ENCODE data around the gene ABCC2.
"Not testable (repeated sequence)": the region's sequence is repeated elsewhere in the genome, so short reads cannot be mapped to it uniquely, and the experiment has no call there.

The ABCC2 gene

DNA sequence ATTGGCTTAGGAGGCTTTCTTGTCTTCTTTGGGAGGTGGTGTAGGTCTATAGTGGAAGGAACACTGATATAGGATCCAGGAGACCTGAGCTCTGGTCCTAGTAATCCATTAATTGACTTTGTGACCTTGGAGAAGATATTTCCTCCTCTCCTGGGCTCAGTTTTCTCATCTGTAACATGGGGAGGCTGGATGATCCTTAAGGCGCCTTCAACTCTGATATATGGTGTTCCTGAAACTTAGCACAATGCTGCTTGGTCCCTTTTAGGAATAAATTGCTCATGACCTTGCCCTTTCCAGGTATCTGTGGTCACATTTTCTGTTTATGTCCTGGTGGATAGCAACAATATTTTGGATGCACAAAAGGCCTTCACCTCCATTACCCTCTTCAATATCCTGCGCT is 25.3 kb downstream of the ABCC2 start:
- DNase-seq = no peak

DNA sequence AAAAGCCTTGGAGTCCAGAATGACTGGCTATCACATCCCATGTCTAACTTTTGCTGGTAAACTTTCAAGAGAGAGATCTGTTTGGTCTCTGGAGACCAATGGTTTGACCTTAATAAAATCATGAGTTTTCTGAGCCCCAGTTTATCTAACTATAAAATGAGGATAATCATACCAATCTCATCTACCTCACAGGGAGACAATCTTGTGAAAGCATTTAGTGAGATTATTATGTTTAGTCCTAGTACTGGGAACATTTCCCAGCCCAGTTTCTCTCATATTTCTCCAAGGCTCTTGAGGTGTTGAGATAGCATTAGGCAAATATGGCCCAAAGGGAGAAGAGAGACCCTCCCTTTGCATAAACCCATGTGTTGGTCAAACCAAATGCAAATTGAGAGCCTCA is 25.8 kb downstream of the ABCC2 start:
- no peak for DNase-seq

DNA sequence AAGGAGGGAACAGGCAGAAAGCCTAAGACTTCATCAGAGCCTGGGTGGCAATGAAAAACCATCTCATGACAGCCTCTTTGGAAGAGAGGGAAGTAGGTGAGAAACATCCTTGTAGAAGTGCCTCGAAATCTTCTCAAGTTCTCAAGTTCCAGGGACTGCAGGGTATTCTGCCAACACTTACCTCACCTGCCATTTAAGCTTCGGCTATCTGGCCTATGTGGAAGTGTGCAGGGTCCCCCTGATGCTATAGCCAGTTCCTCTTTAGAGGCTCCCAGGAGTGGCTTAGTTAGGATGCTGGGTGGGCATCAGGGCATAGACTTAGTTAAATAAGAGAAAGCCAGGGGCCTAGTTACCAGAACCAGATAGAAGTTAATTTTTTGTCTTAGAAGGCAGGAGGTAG is 27.0 kb downstream of the ABCC2 start:
- no peak for DNase-seq

DNA sequence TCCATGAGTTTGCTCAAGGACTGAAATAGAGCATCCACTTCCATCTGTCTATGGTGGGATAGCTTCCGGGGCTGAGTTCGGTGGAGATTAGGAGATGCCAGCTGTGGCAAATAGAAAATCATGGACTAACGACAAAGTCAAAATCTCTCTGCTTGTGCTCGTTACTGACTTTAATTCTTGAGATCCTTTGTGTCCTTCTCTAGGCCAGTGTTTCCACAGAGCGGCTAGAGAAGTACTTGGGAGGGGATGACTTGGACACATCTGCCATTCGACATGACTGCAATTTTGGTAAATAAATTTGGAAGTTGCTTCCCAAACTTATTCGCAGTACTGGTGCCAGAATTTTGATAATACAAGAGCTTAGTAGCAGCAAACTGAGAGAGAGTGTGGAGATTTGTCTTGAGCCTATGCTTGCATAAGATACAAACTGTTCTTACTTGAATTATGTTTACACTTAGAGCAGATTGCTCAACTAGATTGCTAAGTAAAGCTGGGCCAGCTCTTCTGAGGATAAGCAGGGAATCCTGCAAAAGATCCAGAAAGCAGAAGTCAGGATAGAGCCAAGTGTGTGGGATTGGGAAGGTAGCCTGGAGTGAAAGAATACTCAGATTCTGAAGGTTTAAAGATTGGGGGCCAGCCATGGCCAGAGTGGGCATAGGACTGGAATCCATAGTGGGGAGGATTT is 27.6 kb downstream of the ABCC2 start:
- no peak for DNase-seq

DNA sequence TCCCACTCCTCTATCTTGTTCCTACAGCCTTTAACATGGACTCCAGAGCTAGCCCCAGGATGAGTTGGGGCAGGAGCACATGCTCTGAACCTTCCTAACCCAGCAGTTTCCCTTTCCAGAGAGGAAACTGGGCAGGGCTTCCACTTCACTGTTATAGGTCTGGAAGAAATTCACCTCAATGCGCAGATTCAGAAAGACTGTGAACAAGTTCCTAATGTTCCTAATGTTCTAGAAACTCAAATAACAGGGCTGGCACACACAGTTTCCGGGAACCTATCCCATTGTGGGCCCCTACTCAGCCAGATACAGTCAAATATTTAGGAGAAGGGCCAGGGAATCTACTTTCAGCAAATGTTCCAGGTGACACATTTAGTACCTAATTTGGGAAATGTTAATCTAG is 29.7 kb downstream of the ABCC2 start:
- no peak for DNase-seq

DNA sequence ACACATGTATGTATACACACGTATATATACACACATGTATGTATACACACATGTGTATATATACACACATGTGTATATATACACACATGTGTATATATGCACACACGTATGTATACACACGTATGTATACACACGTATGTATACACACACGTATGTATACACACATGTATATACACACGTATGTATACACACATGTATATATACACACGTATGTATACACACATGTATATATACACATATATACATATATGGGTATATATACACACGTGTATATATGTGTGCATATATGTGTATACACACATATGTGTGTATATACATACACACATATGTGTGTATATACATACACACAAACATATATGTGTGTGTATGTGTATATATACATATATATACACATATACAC is 31.7 kb downstream of the ABCC2 start:
- DNase-seq = no peak

DNA sequence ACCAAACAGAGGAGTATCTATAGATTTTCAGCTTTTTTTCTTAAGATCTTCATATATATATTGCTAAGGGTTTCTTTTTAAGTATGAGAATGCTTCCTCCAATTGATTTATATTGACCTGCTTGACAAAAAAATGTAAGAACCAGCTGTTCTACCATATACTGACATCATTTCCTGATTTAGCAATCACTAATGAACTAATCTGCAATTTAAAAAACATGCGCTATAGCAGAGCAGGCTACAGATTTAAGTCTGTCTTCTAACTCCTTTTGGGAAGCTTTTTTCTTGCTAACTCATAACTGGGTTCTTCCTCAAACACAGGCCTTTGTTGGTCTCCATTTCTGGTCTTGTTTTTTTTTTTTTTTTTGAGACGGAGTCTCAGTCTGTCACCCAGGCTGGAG is 33.2 kb downstream of the ABCC2 start:
- no peak for DNase-seq

DNA sequence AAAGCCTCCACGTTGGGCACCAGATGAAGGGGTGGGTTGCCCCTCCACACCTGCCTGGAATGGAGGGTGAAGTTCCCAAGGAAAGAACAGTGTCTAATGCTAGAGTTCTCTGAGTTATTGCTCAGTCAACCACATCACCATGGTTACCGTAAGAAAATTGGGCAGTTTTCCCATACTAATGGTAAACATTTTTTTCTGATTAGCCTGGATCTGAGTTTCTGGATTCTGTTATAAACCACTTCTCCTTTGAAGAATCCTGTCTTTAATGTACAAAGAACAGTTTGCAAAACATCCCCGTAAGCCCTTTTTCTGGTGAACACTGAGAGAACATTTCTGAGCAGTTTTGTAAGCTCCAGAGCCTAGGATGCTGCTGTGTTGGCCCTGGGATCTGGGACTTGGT is 45.5 kb downstream of the ABCC2 start:
- no peak for DNase-seq

DNA sequence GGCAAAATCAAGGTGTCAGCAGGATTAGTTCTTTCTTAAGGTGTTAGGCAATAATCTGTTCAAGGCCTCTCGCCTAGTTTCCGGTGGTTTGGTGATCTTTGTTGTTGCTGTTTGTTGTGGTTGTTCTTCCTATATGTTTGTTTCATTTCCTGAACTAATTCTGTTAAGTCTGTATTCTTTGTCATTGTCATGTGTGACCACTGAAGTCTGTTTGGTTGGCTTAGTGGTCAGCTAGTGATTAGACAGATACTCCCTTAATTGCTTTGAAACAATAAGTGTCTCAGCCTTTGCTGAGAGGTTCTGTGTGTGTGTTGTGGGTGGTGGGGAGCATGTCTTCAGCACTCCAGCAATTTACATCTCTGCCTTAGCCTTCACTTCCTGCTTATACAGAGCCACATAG is 46.0 kb downstream of the ABCC2 start:
- DNase-seq = no peak

DNA sequence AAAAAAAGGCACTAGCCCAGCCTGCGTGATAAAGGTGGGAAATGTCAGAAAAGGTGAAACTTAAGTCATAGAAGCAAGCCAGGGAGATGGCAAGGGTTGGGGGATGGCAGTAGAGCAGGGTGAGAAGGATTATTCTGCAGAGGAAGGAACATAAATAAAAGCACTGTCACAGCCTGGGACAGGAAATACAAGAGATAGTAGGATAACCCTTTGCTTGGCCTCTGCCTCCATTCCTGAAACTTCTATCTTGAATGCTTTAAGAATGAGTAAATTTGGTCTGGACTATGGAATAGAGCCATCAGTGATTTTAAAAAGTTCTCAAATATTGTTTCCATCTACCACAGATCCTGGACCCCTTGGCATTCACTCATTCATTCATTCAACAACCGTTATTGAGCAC is 50.0 kb downstream of the ABCC2 start:
- DNase-seq = no peak

DNA sequence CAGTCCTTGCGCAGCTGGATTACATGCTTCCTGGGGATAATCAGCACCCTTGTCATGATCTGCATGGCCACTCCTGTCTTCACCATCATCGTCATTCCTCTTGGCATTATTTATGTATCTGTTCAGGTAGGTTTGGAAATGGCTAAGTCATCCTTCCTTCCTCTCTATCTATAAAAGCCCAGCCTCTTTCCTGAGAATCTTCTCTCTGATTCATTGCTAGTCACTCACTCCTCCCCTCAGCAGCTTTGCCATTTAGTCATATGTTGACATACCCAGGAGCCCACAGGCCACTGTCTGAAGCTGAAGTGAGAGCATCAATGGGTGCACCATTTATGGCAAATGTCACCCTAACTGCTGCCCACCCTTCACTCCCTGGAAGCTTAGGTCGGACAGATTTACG is 52.0 kb downstream of the ABCC2 start:
- DNase-seq = no peak

DNA sequence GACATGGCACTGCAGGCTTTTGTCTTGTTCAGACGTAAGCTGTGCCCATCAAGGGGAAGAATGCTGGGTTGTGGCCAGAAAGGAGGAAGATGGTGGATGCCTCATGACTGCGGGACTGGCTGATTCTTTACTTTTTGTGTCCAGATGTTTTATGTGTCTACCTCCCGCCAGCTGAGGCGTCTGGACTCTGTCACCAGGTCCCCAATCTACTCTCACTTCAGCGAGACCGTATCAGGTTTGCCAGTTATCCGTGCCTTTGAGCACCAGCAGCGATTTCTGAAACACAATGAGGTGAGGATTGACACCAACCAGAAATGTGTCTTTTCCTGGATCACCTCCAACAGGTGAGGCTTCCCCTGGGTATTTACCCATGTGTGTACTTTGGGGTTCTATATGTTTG is 53.5 kb downstream of the ABCC2 start:
- DNase-seq = no peak

DNA sequence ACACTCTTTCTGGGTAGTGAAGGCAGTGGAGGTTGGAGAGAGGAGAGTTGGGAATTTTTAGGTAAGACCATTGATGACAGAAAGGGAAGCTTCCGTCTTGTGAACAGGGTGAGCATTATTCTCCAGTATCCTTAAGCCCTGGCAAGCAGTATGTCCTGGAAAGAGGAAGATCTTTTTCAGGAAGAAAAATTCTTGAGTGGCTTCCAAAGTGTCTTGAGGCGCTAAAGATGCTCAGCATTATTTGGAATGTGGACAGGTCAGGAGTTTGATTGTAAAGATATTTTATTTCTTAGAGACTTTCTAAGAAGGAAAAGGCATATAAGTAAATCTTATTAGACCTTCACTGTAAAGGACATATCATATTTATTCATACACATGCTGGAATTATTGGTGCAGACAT is 54.3 kb downstream of the ABCC2 start:
- DNase-seq = no peak

DNA sequence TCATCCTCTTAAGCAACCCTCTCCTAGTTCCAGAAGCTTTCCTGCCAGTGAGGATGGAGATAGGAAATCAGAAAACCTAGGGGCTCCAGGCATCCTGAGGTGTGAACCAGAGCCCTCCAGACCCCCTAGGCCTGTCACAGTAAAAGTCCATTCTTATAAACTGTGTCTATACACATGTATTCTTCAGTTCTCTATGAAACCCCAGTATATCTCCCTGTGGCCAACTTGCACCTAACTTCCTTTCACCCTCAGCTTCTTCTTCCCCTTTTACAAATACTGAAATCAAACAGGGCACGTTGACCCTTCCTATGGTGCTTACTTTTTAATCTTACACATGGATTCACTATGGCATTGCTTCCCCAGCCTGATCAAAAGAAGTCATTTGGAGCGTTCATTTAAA is 58.4 kb downstream of the ABCC2 start:
- not testable (repeated sequence) for DNase-seq

DNA sequence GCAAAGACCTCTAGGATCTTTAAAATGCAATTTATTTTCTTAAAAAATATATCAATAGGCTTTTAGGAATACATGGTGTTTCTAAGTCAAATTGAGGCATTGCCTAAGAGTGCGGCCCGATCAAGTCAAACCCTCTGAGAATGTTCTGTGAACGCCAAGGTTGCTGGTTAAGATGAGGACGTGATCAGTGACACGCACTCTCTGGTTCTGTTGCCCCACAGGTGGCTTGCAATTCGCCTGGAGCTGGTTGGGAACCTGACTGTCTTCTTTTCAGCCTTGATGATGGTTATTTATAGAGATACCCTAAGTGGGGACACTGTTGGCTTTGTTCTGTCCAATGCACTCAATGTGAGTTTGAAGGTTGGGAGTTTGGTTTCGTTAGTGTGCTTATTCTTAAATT is 59.3 kb downstream of the ABCC2 start:
- no peak for DNase-seq

DNA sequence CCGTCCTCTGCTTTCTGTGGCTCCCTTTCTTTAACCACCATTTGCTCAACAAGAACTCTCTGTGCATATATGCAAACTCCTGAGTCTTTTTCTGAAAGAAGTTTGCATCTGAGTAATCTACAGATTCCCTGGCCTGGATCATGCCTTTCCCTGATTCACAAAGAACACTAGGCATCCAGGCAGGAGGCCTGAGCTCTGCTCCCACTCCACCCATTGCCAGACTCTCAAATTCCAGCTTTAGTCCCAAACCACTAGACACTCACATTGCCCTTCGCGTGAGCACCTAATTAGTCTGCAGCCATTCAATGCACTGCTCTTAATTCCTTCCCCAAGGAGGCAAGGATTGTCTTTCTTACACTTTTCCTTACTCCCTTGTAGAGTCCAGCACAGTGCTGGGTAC is 60.9 kb downstream of the ABCC2 start:
- no peak for DNase-seq

DNA sequence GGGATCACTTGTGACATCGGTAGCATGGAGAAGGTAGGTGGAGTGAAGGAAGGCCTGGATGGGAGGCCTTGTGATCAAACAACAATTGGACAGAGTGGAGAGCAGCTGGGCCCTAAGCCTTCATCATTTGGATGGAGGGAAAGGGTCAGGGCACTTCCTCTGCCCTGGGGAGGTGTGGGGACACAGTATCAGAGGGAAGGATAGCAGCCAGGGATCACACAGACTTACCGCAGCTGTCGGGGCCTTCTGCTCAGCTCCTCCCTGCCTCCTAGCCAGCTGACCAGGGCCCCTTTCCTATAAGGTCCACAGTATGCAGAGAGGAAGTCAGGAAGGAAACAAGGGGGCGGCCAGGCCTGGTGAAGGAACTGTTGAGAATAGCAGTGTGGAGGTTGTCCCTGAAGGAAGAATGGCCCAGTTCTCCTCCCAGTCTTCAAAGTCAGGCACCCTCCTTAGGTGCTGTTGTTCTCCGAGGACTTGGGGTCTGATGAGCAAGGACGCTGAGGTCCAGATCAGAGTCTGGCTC is 62.1 kb downstream of the ABCC2 start:
- DNase-seq = no peak

DNA sequence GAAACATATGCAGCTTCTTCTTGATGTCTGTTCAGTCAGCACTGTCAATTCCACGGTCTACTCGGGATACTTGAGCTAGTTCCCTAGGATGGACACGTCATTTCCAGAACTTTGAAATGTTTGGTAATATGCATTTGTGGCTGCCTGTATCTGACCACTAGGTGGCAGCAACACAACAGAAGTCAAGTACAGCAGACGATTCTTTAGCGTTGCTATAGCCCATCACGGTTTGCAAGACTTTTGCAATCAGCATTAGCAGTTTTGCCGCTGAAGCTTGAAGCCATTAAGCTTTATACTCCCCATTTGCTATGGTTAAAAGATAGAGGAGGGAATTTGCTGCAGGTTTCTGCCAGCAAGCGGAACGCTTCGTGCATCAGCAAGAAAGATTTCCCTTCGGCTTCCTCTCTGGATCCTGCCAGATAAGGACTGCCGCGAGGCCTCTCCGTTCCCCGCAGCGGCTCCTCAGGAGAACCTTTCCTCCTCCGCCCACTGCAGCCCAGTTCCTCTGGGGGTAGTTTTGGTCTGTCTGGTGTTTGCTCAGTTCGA is 63.5 kb downstream of the ABCC2 start:
- peak in 53 of 56 donors; percentile 9 to 88 (median 48) for DNase-seq

DNA sequence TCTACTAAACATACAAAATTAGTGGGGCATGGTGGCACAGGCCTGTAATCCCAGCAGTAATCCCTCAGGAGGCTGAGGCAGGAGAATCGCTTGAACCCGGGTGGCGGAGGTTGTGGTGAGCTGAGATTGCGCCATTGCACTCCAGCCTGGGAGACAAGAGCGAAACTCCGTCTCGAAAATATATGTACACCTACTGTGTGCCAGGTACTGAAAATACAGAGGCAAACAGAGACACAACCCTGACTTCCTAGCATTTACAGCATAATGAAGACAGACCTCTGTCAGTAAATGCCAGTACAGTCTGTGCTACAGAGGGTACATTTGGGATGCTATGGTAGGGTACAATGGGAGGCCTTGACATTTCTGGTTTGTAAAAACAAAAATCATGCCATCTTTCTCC is 66.6 kb downstream of the ABCC2 start:
- no peak for DNase-seq

DNA sequence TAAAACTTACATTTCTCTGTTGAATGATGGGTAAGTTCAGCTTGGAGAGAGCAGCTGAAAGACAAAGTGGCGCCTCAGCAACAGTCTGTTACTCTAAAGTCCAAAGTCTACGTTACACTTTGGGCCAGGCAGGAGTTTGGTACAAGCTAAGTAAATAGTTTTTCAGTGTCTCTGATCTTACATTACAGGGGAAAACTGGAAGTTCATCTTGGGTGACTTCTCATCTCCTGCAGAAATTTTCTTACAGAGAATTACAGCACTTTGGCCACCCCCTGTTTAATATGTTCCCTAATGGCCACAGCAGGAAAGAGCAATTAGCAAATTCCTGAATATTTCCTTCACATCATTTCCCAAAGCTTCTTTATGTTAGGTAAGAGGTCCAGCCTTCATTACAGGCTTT is 67.1 kb downstream of the ABCC2 start:
- no peak for DNase-seq

DNA sequence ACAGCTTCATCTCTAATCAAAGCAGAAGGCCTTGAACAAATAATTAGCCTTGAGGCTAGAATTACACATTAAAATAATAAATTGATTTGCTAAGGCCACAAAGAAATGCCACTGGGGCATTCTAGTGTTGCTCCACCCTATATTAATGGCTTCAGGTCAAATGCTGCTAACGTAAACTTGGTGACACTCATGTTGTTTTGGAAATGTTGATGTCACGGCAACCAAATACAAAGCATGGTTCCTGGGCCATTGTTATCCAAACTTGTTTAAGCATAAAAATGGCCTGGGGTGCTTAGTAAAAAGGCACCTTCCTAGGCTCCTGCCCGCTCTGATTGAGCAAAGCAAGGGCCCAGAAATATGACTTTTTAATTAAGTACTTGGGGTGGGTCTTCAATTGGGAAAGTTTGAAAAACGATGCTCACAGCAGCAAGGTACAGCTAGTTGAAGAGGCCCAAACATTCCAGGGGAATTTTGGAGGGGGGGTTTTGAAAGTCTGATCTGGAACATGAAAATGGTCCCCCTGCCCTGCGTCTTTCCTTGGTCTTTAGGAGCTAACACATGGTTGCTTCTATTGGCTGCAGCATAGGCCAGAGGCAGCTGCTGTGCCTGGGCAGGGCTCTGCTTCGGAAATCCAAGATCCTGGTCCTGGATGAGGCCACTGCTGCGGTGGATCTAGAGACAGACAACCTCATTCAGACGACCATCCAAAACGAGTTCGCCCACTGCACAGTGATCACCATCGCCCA is 67.8 kb downstream of the ABCC2 start:
- DNase-seq = no peak

DNA sequence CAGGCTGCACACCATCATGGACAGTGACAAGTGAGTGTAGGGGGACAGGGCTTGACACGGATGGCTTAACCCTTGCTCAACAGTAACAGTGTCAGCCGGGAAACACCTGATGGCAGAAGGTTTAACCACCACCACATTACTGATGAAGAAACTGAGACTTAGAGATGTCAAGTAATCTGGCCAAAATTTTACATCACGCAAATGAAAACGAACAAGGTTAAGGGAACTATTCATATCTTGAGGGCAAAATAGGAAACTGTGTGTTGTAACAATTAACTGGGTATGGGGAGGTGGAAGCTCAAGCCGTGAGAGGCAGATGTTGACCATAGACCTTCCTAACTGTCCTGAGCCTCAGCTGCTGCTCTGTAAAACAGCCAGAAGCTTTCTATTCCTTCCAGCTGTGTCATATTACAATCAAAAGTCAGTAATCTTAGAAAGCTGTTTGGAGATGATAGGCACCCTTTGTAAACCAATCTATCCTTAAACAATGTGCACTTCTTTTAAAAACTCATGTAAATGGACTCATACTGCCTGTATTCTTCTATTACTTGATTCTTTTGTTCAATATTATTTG is 68.4 kb downstream of the ABCC2 start:
- no peak for DNase-seq

DNA sequence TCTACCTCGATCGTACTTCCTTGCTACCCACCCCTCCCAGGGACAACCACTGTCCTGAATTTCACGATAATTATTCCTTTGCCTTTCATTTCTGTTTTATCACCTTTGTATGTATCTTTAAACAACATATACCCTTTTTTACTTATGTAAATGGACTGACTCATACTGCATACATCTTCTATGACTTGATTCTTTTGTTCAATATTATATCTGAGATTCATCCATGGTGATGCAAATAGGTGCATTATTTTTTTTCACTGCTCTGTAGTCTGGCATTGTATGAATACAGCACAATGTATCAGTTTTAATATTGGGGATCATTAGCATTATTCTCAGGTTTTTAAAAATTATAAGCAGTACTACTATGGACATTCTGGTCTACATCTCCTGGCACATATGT is 69.4 kb downstream of the ABCC2 start:
- DNase-seq = no peak

Measured in amygdala (tissue), 56 donors.